Calu3 (cell line): Measurements from ENCODE around the gene ZNF785. TPM values are rescaled to one million over a fixed set of nuclear protein-coding genes. Genes with fewer than 3 reads are reported as not detected.
A peak's percentile ranks its signal among the peaks of the same experiment; 100 is the strongest.

Experiments used
- BruUV-seq: library from RNA; stranded (reverse); fragments of 400-500 nt; replicated peaks from 2 replicates; lab custom pipeline; 2021; lab: Mats Ljungman, UMichigan
- CTCF ChIA-PET: fragments of 300-600 bp; sonication (Branson Sonifier 250); formaldehyde crosslinking; loops from one replicate; lab custom pipeline; 2022; ENCODE audit warnings: antibody characterized with exemption; lab: Charles Lee
- DNase-seq: peaks from one replicate; pipeline ENCODE4 v3.0.0; 2022
- H3K27ac Mint-ChIP-seq: one replicate; pipeline ENCODE4 v1.8.0; 2022; ENCODE audit warnings: mixed read lengths; ENCODE audit not compliant: unreplicated experiment
- H3K27me3 Mint-ChIP-seq: one replicate; pipeline ENCODE4 v1.8.0; 2022; ENCODE audit warnings: mixed read lengths; ENCODE audit not compliant: unreplicated experiment
- H3K36me3 Mint-ChIP-seq: one replicate; pipeline ENCODE4 v1.8.0; 2022; ENCODE audit warnings: mild to moderate bottlenecking, moderate library complexity, mixed read lengths; ENCODE audit not compliant: insufficient read depth, unreplicated experiment
- H3K4me1 Mint-ChIP-seq: one replicate; pipeline ENCODE4 v1.8.0; 2022; ENCODE audit warnings: mild to moderate bottlenecking, low read depth, mixed read lengths; ENCODE audit not compliant: unreplicated experiment
- H3K4me3 Mint-ChIP-seq: one replicate; pipeline ENCODE4 v1.8.0; 2022; ENCODE audit warnings: mild to moderate bottlenecking, low read depth, moderate library complexity, mixed read lengths; ENCODE audit not compliant: unreplicated experiment
- H3K9me3 Mint-ChIP-seq: one replicate; pipeline ENCODE4 v1.8.0; 2022; ENCODE audit warnings: low read depth, mixed read lengths; ENCODE audit not compliant: unreplicated experiment
- CTCF ChIP-seq: fragments of 200-600 bp; IDR thresholded peaks from one replicate; pipeline ENCODE4 v1.8.0; 2022; ENCODE audit warnings: antibody characterized with exemption; ENCODE audit not compliant: unreplicated experiment
- intact Hi-C: fragments of 100-400 bp; cut with micrococcal nuclease; formaldehyde crosslinking; loops from one replicate; pipeline ENCODE4 v1.10.0; 2022; ENCODE audit not compliant: unreplicated experiment
- total RNA-seq: library from RNA; stranded (reverse); gene quantifications from 2 replicates; pipeline ENCODE4 v1.2.3, GENCODE V29; 2022

Gene ZNF785
- total RNA-seq, 1 experiment from 2014 or later = 22.2 TPM

- Mint-ChIP-seq H3K4me3 (peak within 1 kb of the TSS; percentile 75), H3K9me3 (no peaks in the 10 kb centered on the region), H3K36me3 (peaks cover 56% of the 10 kb centered on the region), H3K27me3 (no peaks in the 10 kb centered on the region), H3K27ac (peak within 1 kb of the TSS; percentile 98), H3K4me1 (peaks cover 2% of the 10 kb centered on the region)
- intact Hi-C loops = no loop called here
- CTCF ChIA-PET = interaction anchor here (0.6 to 2.7 kb wide), 10 partner anchors 9 to 201 kb away, joined by 3 to 8 read pairs (median 3); partner anchors contain the start of genes DCTPP1, PRR14 and ZNF764
- TSS peak; percentile 61 for BruUV-seq
- peak; percentile 97 for DNase-seq
- no peak for TF ChIP-seq CTCF
Observed at GRCh38 chr16:30609926-30610839, 24.7 kb upstream of the ZNF785 start, which contains the start of gene ZNF689. ZNF689 (minus strand) TSS chr16:30610389; CDS start chr16:30610041, 348 bp downstream.

GRCh38 chr16:30609002-30609925, 23.8 kb upstream of the ZNF785 start:
- no peaks in the 10 kb centered on the region for H3K9me3 Mint-ChIP-seq
- peaks cover 65% of the 10 kb centered on the region for H3K36me3 Mint-ChIP-seq
- peak overlapping the region; percentile 98 for H3K27ac Mint-ChIP-seq
- no peaks in the 10 kb centered on the region for H3K4me1 Mint-ChIP-seq
- DNase-seq = peak; percentile 59
- no peaks in the 10 kb centered on the region for H3K27me3 Mint-ChIP-seq
- BruUV-seq = TSS peak; percentile 74
- TF ChIP-seq CTCF = no peak
- CTCF ChIA-PET = interaction anchor here (0.6 to 2.7 kb wide), 9 partner anchors 11 to 237 kb away, joined by 3 to 9 read pairs (median 5); partner anchors contain the start of genes DCTPP1, PRR14, ZNF764 and ZNF785
- intact Hi-C loops = no loop called here
- peak overlapping the region; percentile 75 for H3K4me3 Mint-ChIP-seq

DNA sequence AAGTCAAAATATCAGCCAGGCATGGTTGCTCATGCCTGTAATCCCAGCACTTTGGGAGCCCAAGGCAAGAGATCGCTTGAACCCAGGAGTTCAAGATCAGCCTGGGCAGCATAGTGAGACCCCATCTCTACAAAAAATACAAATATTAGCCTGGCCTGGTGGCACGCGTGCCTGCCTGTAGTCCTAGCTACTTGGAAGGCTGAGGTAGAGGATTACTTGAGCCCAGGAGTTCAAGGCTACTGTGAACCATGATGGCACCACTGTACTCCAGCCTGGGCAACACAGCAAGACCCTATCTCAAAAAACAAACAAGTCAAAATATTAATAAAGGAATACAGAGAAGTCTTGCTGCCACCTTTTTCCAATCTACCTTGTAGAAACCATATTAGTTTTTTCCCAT, 20.5 kb upstream of the ZNF785 start:
- no peak overlapping the region for H3K4me3 Mint-ChIP-seq
- peaks cover 82% of the 10 kb centered on the region for H3K36me3 Mint-ChIP-seq
- no peaks in the 10 kb centered on the region for H3K27me3 Mint-ChIP-seq
- H3K9me3 Mint-ChIP-seq = no peaks in the 10 kb centered on the region
- no peak overlapping the region for H3K27ac Mint-ChIP-seq
- CTCF ChIA-PET = interaction anchor here (1.1 kb wide), 1 partner anchor 9 kb away, joined by 4 read pairs; no protein-coding TSS in a partner anchor
- no TSS peak for BruUV-seq
- intact Hi-C loops = no loop called here
- DNase-seq = no peak
- no peaks in the 10 kb centered on the region for H3K4me1 Mint-ChIP-seq
- TF ChIP-seq CTCF = no peak

- CTCF ChIA-PET = interaction anchor here (0.5 kb wide), 1 partner anchor 9 kb away, joined by 3 read pairs; no protein-coding TSS in a partner anchor
- Mint-ChIP-seq H3K27ac (no peak overlapping the region), H3K36me3 (peaks cover 77% of the 10 kb centered on the region), H3K27me3 (no peaks in the 10 kb centered on the region), H3K4me1 (no peaks in the 10 kb centered on the region), H3K9me3 (peaks cover 2% of the 10 kb centered on the region), H3K4me3 (no peak overlapping the region)
- intact Hi-C loops = no loop called here
- BruUV-seq = no TSS peak
- TF ChIP-seq CTCF = no peak
- no peak for DNase-seq
Observed at GRCh38 chr16:30605158-30605557, 19.7 kb upstream of the ZNF785 start.
